Measurements from ENCODE around the gene CCDC179. TPM values are rescaled to one million over a fixed set of nuclear protein-coding genes. Genes with fewer than 3 reads are reported as not detected.

Gene CCDC179
- total RNA-seq, 3 donors from 2014 or later = not detected

GRCh38 chr11:22829231-22830081, 30.8 kb downstream of the CCDC179 start, which contains the start of gene SVIP:
Gene SVIP, minus strand, starts transcription at chr11:22829801. Its CDS starts 53 bp downstream, at chr11:22829748.
- Histone ChIP-seq H3K4me3 (peak within 1 kb of the TSS; percentile 73), H3K9me3 (no peaks in the 10 kb centered on the region), H3K36me3 (ENCODE audit: low read depth) (no peaks in the 10 kb centered on the region), H3K4me1 (ENCODE audit: low read depth) (no peaks in the 10 kb centered on the region)
- ATAC-seq (peak; percentile 99), DNase-seq (peak; percentile 97 to 99 (median 99))
- TF ChIP-seq CTCF (IDR thresholded peaks at IDR 0.05) = peak; percentile 80
- intact Hi-C loops (cut with DNase I, micrococcal nuclease) = no loop called here

GRCh38 chr11:22828373-22828772, 31.9 kb downstream of the CCDC179 start:
- Histone ChIP-seq H3K9me3 (no peaks in the 10 kb centered on the region), H3K36me3 (ENCODE audit: low read depth) (no peaks in the 10 kb centered on the region), H3K4me3 (no peak overlapping the region), H3K4me1 (ENCODE audit: low read depth) (no peaks in the 10 kb centered on the region)
- intact Hi-C loops (cut with DNase I, micrococcal nuclease) = no loop called here
- TF ChIP-seq CTCF (IDR thresholded peaks at IDR 0.05) = no peak
- no peak for ATAC-seq
- DNase-seq = no peak

- H3K4me3 ChIP-seq = no peak overlapping the region
- H3K9me3 ChIP-seq = no peaks in the 10 kb centered on the region
- H3K36me3 ChIP-seq (ENCODE audit: low read depth) = no peaks in the 10 kb centered on the region
- H3K4me1 ChIP-seq (ENCODE audit: low read depth) = no peaks in the 10 kb centered on the region
- ATAC-seq (no peak), DNase-seq (no peak)
- intact Hi-C loops (cut with DNase I, micrococcal nuclease) = no loop called here
- TF ChIP-seq CTCF (IDR thresholded peaks at IDR 0.05) = no peak
These were observed 38.1 kb downstream of the CCDC179 start for GRCh38 chr11:22822203-22822602.

GRCh38 chr11:22809893-22810292, 50.4 kb downstream of the CCDC179 start:
- ATAC-seq (no peak), DNase-seq (no peak)
- Histone ChIP-seq H3K4me1 (ENCODE audit: low read depth) (no peaks in the 10 kb centered on the region), H3K36me3 (ENCODE audit: low read depth) (no peaks in the 10 kb centered on the region), H3K9me3 (peaks cover 6% of the 10 kb centered on the region), H3K4me3 (no peak overlapping the region)
- intact Hi-C loops (cut with DNase I, micrococcal nuclease) = no loop called here
- no peak for TF ChIP-seq CTCF (IDR thresholded peaks at IDR 0.05)

- Histone ChIP-seq H3K9me3 (peaks cover 6% of the 10 kb centered on the region), H3K4me3 (no peak overlapping the region), H3K4me1 (ENCODE audit: low read depth) (no peaks in the 10 kb centered on the region), H3K36me3 (ENCODE audit: low read depth) (no peaks in the 10 kb centered on the region)
- no peak for ATAC-seq
- intact Hi-C loops (cut with DNase I, micrococcal nuclease) = no loop called here
- no peak for TF ChIP-seq CTCF (IDR thresholded peaks at IDR 0.05)
- peak in 1 of 3 donors; percentile 9 for DNase-seq
These were observed 51.6 kb downstream of the CCDC179 start for GRCh38 chr11:22808571-22809197.

Data from mucosa of descending colon (tissue), 3 donors.